Vagina (tissue), 2 donors: ENCODE measurements around the gene SMURF2. TPM values are rescaled to one million over a fixed set of nuclear protein-coding genes. Genes with fewer than 3 reads are reported as not detected.
"Not testable (repeated sequence)": the region's sequence is repeated elsewhere in the genome, so short reads cannot be mapped to it uniquely, and the experiment has no call there.

ENCODE experiments used
- DNase-seq, 2 donors: peaks; one replicate each; pipeline ENCODE4 v3.0.0-alpha.2; 2017; ENCODE audit errors: extremely low spot score in 2 of 2
- H3K27ac ChIP-seq: fragments of 200-600 bp; sonication (generic); one replicate; pipeline ENCODE4 v1.5.1; 2019
- H3K27me3 ChIP-seq: fragments of 200-600 bp; sonication (generic); one replicate; pipeline ENCODE4 v1.5.1; 2019
- H3K36me3 ChIP-seq, 2 donors: fragments of 200-600 bp; sonication (generic); one replicate each; pipeline ENCODE4 v1.5.1; 2017 to 2019
- H3K4me1 ChIP-seq: fragments of 200-600 bp; sonication (generic); one replicate; pipeline ENCODE4 v1.5.1; 2019
- H3K4me3 ChIP-seq, 2 donors: fragments of 200-600 bp; sonication (generic); 1 replicate in 1 of 2; 2 replicates in 1 of 2; pipeline ENCODE4 v1.5.1; 2016 to 2019
- H3K9me3 ChIP-seq: fragments of 200-600 bp; sonication (generic); one replicate; pipeline ENCODE4 v1.5.1; 2019
- CTCF ChIP-seq, 3 experiments: fragments of 450-650 bp in 2 of 3; fragments of 200-600 bp in 1 of 3; sonication (generic) in 1 of 3; IDR thresholded peaks; one replicate each; pipeline ENCODE4 v1.5.1; 2017 to 2019; ENCODE audit warnings: antibody characterized with exemption in 3 of 3, mild to moderate bottlenecking in 2 of 3, moderate library complexity in 2 of 3
- POLR2A ChIP-seq, 2 donors: fragments of 450-650 bp; IDR thresholded peaks; one replicate each; pipeline ENCODE4 v1.6.1; 2017; ENCODE audit warnings: antibody characterized with exemption in 2 of 2, mild to moderate bottlenecking in 2 of 2, moderate library complexity in 2 of 2
- POLR2AphosphoS5 ChIP-seq, 2 donors: sonication (generic); formaldehyde crosslinking; IDR thresholded peaks; one replicate each; pipeline ENCODE4 v1.9.0; 2017; ENCODE audit warnings: antibody characterized with exemption in 2 of 2, mild to moderate bottlenecking in 2 of 2, low read depth in 1 of 2; ENCODE audit not compliant: insufficient read depth in 1 of 2
- intact Hi-C: fragments of 100-400 bp; cut with DNase I; formaldehyde crosslinking; loops from one replicate; pipeline ENCODE4 v1.15.1; 2023
- total RNA-seq: library from RNA; depleted of rRNA; stranded (reverse); fragments of >200 nt; gene quantifications from one replicate; pipeline ENCODE4 v1.2.3, GENCODE V29; 2016

The SMURF2 gene
- total RNA-seq, 1 donor from 2014 or later = 19.9 TPM

GRCh38 chr17:64608571-64608981 is 53.5 kb downstream of the SMURF2 start:
- intact Hi-C loops = no loop called here
- Histone ChIP-seq H3K9me3 (no peaks in the 10 kb centered on the region), H3K36me3 (no peaks in the 10 kb centered on the region), H3K4me1 (peaks cover 8% of the 10 kb centered on the region), H3K27me3 (no peaks in the 10 kb centered on the region), H3K4me3 (no peak overlapping the region), H3K27ac (no peak overlapping the region)
- no peak for DNase-seq
- TF ChIP-seq CTCF (IDR thresholded peaks at IDR 0.05) (no peak), POLR2AphosphoS5 (IDR thresholded peaks at IDR 0.05; ENCODE audit: insufficient read depth in 1 of 2, low read depth in 1 of 2) (no peak), POLR2A (IDR thresholded peaks at IDR 0.05) (no peak)

GRCh38 chr17:64607862-64608565 is 54.1 kb downstream of the SMURF2 start:
- peaks cover 10% of the 10 kb centered on the region for H3K4me1 ChIP-seq
- TF ChIP-seq POLR2AphosphoS5 (IDR thresholded peaks at IDR 0.05; ENCODE audit: insufficient read depth in 1 of 2, low read depth in 1 of 2) = no peak
- TF ChIP-seq CTCF (IDR thresholded peaks at IDR 0.05) = no peak
- no peak for TF ChIP-seq POLR2A (IDR thresholded peaks at IDR 0.05)
- H3K27me3 ChIP-seq = no peaks in the 10 kb centered on the region
- no peaks in the 10 kb centered on the region for H3K36me3 ChIP-seq
- DNase-seq = no peak
- no peak overlapping the region for H3K27ac ChIP-seq
- no peaks in the 10 kb centered on the region for H3K9me3 ChIP-seq
- no peak overlapping the region for H3K4me3 ChIP-seq
- intact Hi-C loops = no loop called here

GRCh38 chr17:64604532-64604931 is 57.6 kb downstream of the SMURF2 start:
- H3K9me3 ChIP-seq, H3K4me3 ChIP-seq, H3K36me3 ChIP-seq, intact Hi-C loops, H3K27me3 ChIP-seq, H3K27ac ChIP-seq, DNase-seq: not testable (repeated sequence)
- H3K4me1 ChIP-seq = peaks cover 18% of the 10 kb centered on the region

GRCh38 chr17:64603987-64604386 is 58.1 kb downstream of the SMURF2 start:
- Histone ChIP-seq H3K36me3 (no peaks in the 10 kb centered on the region), H3K27ac (no peak overlapping the region), H3K4me1 (peaks cover 24% of the 10 kb centered on the region), H3K9me3 (no peaks in the 10 kb centered on the region), H3K4me3 (no peak overlapping the region), H3K27me3 (no peaks in the 10 kb centered on the region)
- intact Hi-C loops = no loop called here
- TF ChIP-seq POLR2A (IDR thresholded peaks at IDR 0.05) = no peak
- TF ChIP-seq POLR2AphosphoS5 (IDR thresholded peaks at IDR 0.05; ENCODE audit: insufficient read depth in 1 of 2, low read depth in 1 of 2) = no peak
- TF ChIP-seq CTCF (IDR thresholded peaks at IDR 0.05) = no peak
- no peak for DNase-seq

GRCh38 chr17:64599827-64600226 is 62.3 kb downstream of the SMURF2 start:
- Histone ChIP-seq H3K4me1 (peaks cover 32% of the 10 kb centered on the region), H3K4me3 (no peak overlapping the region), H3K27ac (no peak overlapping the region), H3K9me3 (no peaks in the 10 kb centered on the region), H3K27me3 (no peaks in the 10 kb centered on the region), H3K36me3 (no peaks in the 10 kb centered on the region)
- no peak for DNase-seq
- TF ChIP-seq POLR2A (IDR thresholded peaks at IDR 0.05) = no peak
- no peak for TF ChIP-seq CTCF (IDR thresholded peaks at IDR 0.05)
- TF ChIP-seq POLR2AphosphoS5 (IDR thresholded peaks at IDR 0.05; ENCODE audit: insufficient read depth in 1 of 2, low read depth in 1 of 2) = no peak
- intact Hi-C loops = no loop called here
